Neural cell (in vitro differentiated cells): ENCODE results near the gene IRX6. TPM values are rescaled to one million over a fixed set of nuclear protein-coding genes. Genes with fewer than 3 reads are reported as not detected.

ENCODE experiments used
- H2AFZ ChIP-seq: fragments of 200-600, 300-800 bp; sonication (generic), shearing (Covaris generic); 2 replicates; pipeline ENCODE4 v1.6.0; 2014; ENCODE audit warnings: low read depth, mild to moderate bottlenecking, antibody characterized with exemption, low read length, moderate library complexity
- H3F3A ChIP-seq: fragments of 200-600 bp; shearing (Covaris generic); 2 replicates; pipeline ENCODE4 v1.6.1; 2016; ENCODE audit warnings: mild to moderate bottlenecking, moderate library complexity, mixed read lengths, antibody characterized with exemption, low read length; ENCODE audit not compliant: insufficient read depth, poor library complexity, severe bottlenecking
- H3K27ac ChIP-seq: fragments of 200-600, 300-800 bp; sonication (generic), shearing (Covaris generic); 2 replicates; pipeline ENCODE4 v1.5.1; 2014; ENCODE audit warnings: mild to moderate bottlenecking, low read length, moderate library complexity
- H3K27me3 ChIP-seq: fragments of 300-800, 200-600 bp; sonication (generic), shearing (Covaris generic); 2 replicates; pipeline ENCODE4 v1.6.0; 2014; ENCODE audit warnings: mild to moderate bottlenecking, low read depth, low read length, moderate library complexity; ENCODE audit not compliant: insufficient read depth
- H3K36me3 ChIP-seq: fragments of 300-800, 200-600 bp; sonication (generic), shearing (Covaris generic); 2 replicates; pipeline ENCODE4 v1.5.1; 2014; ENCODE audit warnings: mild to moderate bottlenecking, antibody characterized with exemption, low read length, moderate library complexity; ENCODE audit not compliant: insufficient read depth
- H3K4me2 ChIP-seq: fragments of 300-800, 200-600 bp; sonication (generic), shearing (Covaris generic); 2 replicates; pipeline ENCODE4 v1.6.0; 2014; ENCODE audit warnings: mild to moderate bottlenecking, low read length
- H3K4me3 ChIP-seq: fragments of 300-800, 200-600 bp; sonication (generic), shearing (Covaris generic); 2 replicates; pipeline ENCODE4 v1.5.1; 2014; ENCODE audit warnings: mild to moderate bottlenecking, low read length, moderate library complexity
- H3K79me2 ChIP-seq: fragments of 200-600 bp; shearing (Covaris generic); replicated peaks from 2 replicates; pipeline ENCODE4 v1.6.0; 2014; ENCODE audit warnings: mild to moderate bottlenecking, low read length, moderate library complexity; ENCODE audit not compliant: insufficient read depth
- H3K9ac ChIP-seq: fragments of 300-800, 200-600 bp; sonication (generic), shearing (Covaris generic); 2 replicates; pipeline ENCODE4 v1.6.1; 2016; ENCODE audit warnings: mild to moderate bottlenecking, low read length, mixed read lengths
- H3K9me2 ChIP-seq: fragments of 200-600 bp; shearing (Covaris generic); 2 replicates; pipeline ENCODE4 v1.6.1; 2016; ENCODE audit warnings: mild to moderate bottlenecking, low read length, mixed read lengths; ENCODE audit not compliant: insufficient read depth
- H3K9me3 ChIP-seq: fragments of 200-600, 300-800 bp; sonication (generic), shearing (Covaris generic); 2 replicates; pipeline ENCODE4 v1.6.1; 2016; ENCODE audit warnings: mild to moderate bottlenecking, mixed run types, low read length, moderate library complexity, mixed read lengths
- H4K20me1 ChIP-seq: fragments of 200-600 bp; shearing (Covaris generic); 2 replicates; pipeline ENCODE4 v1.6.1; 2016; ENCODE audit warnings: mild to moderate bottlenecking, mixed run types; ENCODE audit not compliant: insufficient read depth
- EP300 ChIP-seq: fragments of 450-650 bp; conservative IDR thresholded peaks from 2 replicates; pipeline ENCODE4 v1.6.1; 2014; ENCODE audit warnings: antibody characterized with exemption, mild to moderate bottlenecking, moderate library complexity; ENCODE audit not compliant: poor library complexity, severe bottlenecking
- EZH2 ChIP-seq: fragments of 200-600, 300-800 bp; shearing (Covaris generic), sonication (generic); IDR thresholded peaks from 2 replicates; pipeline ENCODE4 v1.6.1; 2014; ENCODE audit warnings: antibody characterized with exemption, low read length, borderline replicate concordance, mild to moderate bottlenecking; ENCODE audit not compliant: insufficient read depth, poor library complexity, severe bottlenecking
- MXI1 ChIP-seq: fragments of 450-650 bp; conservative IDR thresholded peaks from 2 replicates; pipeline ENCODE4 v1.6.1; 2014; ENCODE audit warnings: antibody characterized with exemption, mild to moderate bottlenecking; ENCODE audit not compliant: poor library complexity, severe bottlenecking
- POLR2AphosphoS5 ChIP-seq: IDR thresholded peaks from 2 replicates; pipeline ENCODE4 v1.6.1; 2012
- RAD21 ChIP-seq: fragments of 450-650 bp; conservative IDR thresholded peaks from 2 replicates; pipeline ENCODE4 v1.6.1; 2014; ENCODE audit warnings: antibody characterized with exemption, mild to moderate bottlenecking, moderate library complexity
- SMC3 ChIP-seq: fragments of 450-650 bp; conservative IDR thresholded peaks from 2 replicates; pipeline ENCODE4 v1.6.1; 2014; ENCODE audit warnings: antibody characterized with exemption, mild to moderate bottlenecking, moderate library complexity; ENCODE audit not compliant: poor library complexity
- TAF1 ChIP-seq: IDR thresholded peaks from 2 replicates; pipeline ENCODE4 v1.6.1; 2012; ENCODE audit warnings: low read depth
- polyA plus RNA-seq: library from polyadenylated mRNA; depleted of rRNA; stranded (reverse); fragments of >200 nt; gene quantifications from 2 replicates; pipeline ENCODE4 v1.2.3, GENCODE V29; 2014
- TF ChIP-seq, protein P1 (sequence below): IDR thresholded peaks from 2 replicates; pipeline ENCODE4 v1.6.1; 2012; ENCODE audit warnings: borderline replicate concordance
- TF ChIP-seq, protein P2 (sequence below): fragments of 450-650 bp; IDR thresholded peaks from 2 replicates; pipeline ENCODE4 v1.5.1; 2014; ENCODE audit warnings: antibody characterized with exemption, mild to moderate bottlenecking, moderate library complexity; ENCODE audit not compliant: poor library complexity, severe bottlenecking

IRX6 gene
- polyA plus RNA-seq, 1 donor from 2014 or later, result not detected

DNA sequence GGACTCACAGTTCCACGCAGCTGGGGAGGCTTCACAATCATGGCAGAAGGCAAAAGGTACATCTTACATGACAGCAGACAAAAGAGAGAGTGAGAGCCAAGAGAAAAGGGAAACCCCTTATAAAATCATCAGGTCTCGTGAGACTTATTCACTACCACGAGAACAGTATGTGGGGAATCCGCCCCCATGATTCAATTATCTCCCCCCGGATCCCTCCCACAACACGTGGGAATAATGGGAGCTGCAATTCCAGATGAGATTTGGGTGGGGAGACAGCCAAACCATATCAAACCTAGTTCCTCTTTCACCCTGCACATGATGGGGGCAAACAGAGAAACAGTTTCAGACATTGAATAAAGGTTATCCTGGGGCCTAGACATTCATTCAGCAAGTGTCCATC is 32.2 kb upstream of the IRX6 start:
- Histone ChIP-seq H4K20me1 (no peaks in the 10 kb centered on the region), H3K79me2 (no peaks in the 10 kb centered on the region), H3K9me3 (peaks cover 3% of the 10 kb centered on the region), H3K27ac (no peak overlapping the region), H3K4me3 (no peak overlapping the region), H3K9me2 (no peaks in the 10 kb centered on the region), H3F3A (no peaks in the 10 kb centered on the region), H3K27me3 (no peaks in the 10 kb centered on the region), H3K4me2 (no peak overlapping the region), H3K9ac (no peak overlapping the region), H3K36me3 (no peaks in the 10 kb centered on the region), H2AFZ (no peak overlapping the region)
- TF ChIP-seq MXI1, result no peak
- TF ChIP-seq POLR2AphosphoS5, result no peak
- no peak for TF ChIP-seq SMC3
- no peak for TF ChIP-seq EP300
- no peak for TF ChIP-seq RAD21
- TF ChIP-seq, protein P1, sequence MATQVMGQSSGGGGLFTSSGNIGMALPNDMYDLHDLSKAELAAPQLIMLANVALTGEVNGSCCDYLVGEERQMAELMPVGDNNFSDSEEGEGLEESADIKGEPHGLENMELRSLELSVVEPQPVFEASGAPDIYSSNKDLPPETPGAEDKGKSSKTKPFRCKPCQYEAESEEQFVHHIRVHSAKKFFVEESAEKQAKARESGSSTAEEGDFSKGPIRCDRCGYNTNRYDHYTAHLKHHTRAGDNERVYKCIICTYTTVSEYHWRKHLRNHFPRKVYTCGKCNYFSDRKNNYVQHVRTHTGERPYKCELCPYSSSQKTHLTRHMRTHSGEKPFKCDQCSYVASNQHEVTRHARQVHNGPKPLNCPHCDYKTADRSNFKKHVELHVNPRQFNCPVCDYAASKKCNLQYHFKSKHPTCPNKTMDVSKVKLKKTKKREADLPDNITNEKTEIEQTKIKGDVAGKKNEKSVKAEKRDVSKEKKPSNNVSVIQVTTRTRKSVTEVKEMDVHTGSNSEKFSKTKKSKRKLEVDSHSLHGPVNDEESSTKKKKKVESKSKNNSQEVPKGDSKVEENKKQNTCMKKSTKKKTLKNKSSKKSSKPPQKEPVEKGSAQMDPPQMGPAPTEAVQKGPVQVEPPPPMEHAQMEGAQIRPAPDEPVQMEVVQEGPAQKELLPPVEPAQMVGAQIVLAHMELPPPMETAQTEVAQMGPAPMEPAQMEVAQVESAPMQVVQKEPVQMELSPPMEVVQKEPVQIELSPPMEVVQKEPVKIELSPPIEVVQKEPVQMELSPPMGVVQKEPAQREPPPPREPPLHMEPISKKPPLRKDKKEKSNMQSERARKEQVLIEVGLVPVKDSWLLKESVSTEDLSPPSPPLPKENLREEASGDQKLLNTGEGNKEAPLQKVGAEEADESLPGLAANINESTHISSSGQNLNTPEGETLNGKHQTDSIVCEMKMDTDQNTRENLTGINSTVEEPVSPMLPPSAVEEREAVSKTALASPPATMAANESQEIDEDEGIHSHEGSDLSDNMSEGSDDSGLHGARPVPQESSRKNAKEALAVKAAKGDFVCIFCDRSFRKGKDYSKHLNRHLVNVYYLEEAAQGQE, result no peak
- TF ChIP-seq EZH2, result no peak
- TF ChIP-seq TAF1, result no peak
- TF ChIP-seq, protein P2, sequence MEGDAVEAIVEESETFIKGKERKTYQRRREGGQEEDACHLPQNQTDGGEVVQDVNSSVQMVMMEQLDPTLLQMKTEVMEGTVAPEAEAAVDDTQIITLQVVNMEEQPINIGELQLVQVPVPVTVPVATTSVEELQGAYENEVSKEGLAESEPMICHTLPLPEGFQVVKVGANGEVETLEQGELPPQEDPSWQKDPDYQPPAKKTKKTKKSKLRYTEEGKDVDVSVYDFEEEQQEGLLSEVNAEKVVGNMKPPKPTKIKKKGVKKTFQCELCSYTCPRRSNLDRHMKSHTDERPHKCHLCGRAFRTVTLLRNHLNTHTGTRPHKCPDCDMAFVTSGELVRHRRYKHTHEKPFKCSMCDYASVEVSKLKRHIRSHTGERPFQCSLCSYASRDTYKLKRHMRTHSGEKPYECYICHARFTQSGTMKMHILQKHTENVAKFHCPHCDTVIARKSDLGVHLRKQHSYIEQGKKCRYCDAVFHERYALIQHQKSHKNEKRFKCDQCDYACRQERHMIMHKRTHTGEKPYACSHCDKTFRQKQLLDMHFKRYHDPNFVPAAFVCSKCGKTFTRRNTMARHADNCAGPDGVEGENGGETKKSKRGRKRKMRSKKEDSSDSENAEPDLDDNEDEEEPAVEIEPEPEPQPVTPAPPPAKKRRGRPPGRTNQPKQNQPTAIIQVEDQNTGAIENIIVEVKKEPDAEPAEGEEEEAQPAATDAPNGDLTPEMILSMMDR, result no peak

DNA sequence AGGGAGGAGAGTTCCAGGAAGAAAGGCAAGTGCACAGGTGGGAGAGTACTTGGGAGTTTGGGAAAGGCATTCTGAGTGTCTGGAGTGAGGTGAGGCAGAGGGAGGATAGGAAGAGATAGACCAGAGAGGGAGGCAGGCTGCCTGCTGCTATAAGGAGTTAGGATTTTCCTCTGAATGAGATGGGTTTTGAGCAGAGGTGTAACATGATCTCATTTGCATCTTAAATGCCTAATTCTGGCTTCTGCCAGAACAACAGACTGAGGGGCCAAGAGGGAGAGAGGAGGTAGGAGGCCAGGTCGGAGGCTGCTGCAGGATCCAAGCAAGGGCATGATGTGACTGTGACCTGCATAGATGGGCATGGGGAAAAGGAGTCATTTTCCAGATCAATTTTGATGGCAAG is 31.5 kb upstream of the IRX6 start:
- no peak overlapping the region for H3K4me3 ChIP-seq
- no peak overlapping the region for H3K9ac ChIP-seq
- no peak overlapping the region for H3K4me2 ChIP-seq
- no peaks in the 10 kb centered on the region for H3K27me3 ChIP-seq
- no peaks in the 10 kb centered on the region for H3F3A ChIP-seq
- no peak overlapping the region for H3K27ac ChIP-seq
- peaks cover 3% of the 10 kb centered on the region for H3K9me3 ChIP-seq
- no peak overlapping the region for H2AFZ ChIP-seq
- no peaks in the 10 kb centered on the region for H4K20me1 ChIP-seq
- no peaks in the 10 kb centered on the region for H3K79me2 ChIP-seq
- H3K36me3 ChIP-seq, result no peaks in the 10 kb centered on the region
- no peaks in the 10 kb centered on the region for H3K9me2 ChIP-seq
- TF ChIP-seq SMC3, result no peak
- no peak for TF ChIP-seq EP300
- TF ChIP-seq, protein P1, result no peak
- no peak for TF ChIP-seq POLR2AphosphoS5
- TF ChIP-seq MXI1, result no peak
- TF ChIP-seq TAF1, result no peak
- TF ChIP-seq RAD21, result no peak
- TF ChIP-seq, protein P2, result no peak
- no peak for TF ChIP-seq EZH2
